Heart left ventricle (tissue), 16 donors: ENCODE data around the gene HTR1D. TPM values are rescaled to one million over a fixed set of nuclear protein-coding genes. Genes with fewer than 3 reads are reported as not detected.

Experiments
- ATAC-seq, 4 donors: fragments of 200-7000 bp; cut with Tn5 transposase; one replicate each; pipeline ENCODE4 v1.9.1; 2020 to 2022; ENCODE audit warnings: moderate library complexity in 4 of 4, mild to moderate bottlenecking in 3 of 4, moderate number of reproducible peaks in 1 of 4
- DNase-seq, 5 donors: peaks; one replicate each; pipeline ENCODE4 v3.0.0-alpha.2; 2020
- H3K27ac ChIP-seq, 12 donors: fragments of 200-600 bp; sonication (generic) in 4 of 12; one replicate each; pipeline versions ENCODE4 v1.5.0 to v1.8.0; 2016 to 2022; ENCODE audit warnings: mild to moderate bottlenecking in 2 of 12
- H3K27me3 ChIP-seq, 9 donors: fragments of 200-600 bp; sonication (generic) in 2 of 9; one replicate each; pipeline versions ENCODE4 v1.5.1 to v1.8.0; 2016 to 2022; ENCODE audit warnings: mild to moderate bottlenecking in 3 of 9
- H3K36me3 ChIP-seq, 9 donors: fragments of 200-600 bp; sonication (generic) in 2 of 9; one replicate each; pipeline versions ENCODE4 v1.5.0 to v1.8.0; 2018 to 2022; ENCODE audit warnings: mild to moderate bottlenecking in 2 of 9
- H3K4me1 ChIP-seq, 12 donors: fragments of 200-600 bp; sonication (generic) in 4 of 12; one replicate each; pipeline versions ENCODE4 v1.5.0 to v1.8.0; 2016 to 2022; ENCODE audit warnings: mild to moderate bottlenecking in 3 of 12
- H3K4me3 ChIP-seq, 12 donors: fragments of 200-600 bp; sonication (generic) in 4 of 12; one replicate each; pipeline versions ENCODE4 v1.5.0 to v1.8.0; 2017 to 2022; ENCODE audit warnings: mild to moderate bottlenecking in 9 of 12, moderate library complexity in 4 of 12
- H3K9me3 ChIP-seq, 12 donors: fragments of 200-600 bp; sonication (generic) in 4 of 12; one replicate each; pipeline versions ENCODE4 v1.5.0 to v1.8.0; 2016 to 2022; ENCODE audit warnings: mild to moderate bottlenecking in 1 of 12
- CTCF ChIP-seq, 12 donors: fragments of 200-600 bp; sonication (generic) in 4 of 12; IDR thresholded peaks; one replicate each; pipeline versions ENCODE4 v1.5.0 to v1.8.0; 2018 to 2022; ENCODE audit warnings: antibody characterized with exemption in 12 of 12, mild to moderate bottlenecking in 5 of 12
- POLR2A ChIP-seq, 2 donors: fragments of 450-650 bp; IDR thresholded peaks; one replicate each; pipeline ENCODE4 v1.6.1; 2017; ENCODE audit warnings: antibody characterized with exemption in 2 of 2, mild to moderate bottlenecking in 2 of 2, moderate library complexity in 2 of 2
- WGBS, 4 donors: extraction: QIAGEN DNeasy Blood & Tissue Kit in 2 of 4; methylation state at CpG; one replicate each; pipeline versions ENCODE4 v1.1.5 to v1.1.7; 2013 to 2018; 5-methylcytosine and 5-hydroxymethylcytosine counted together
- intact Hi-C, 10 donors: fragments of 100-400 bp; cut with DNase I; formaldehyde crosslinking; loops; one replicate each; pipeline versions ENCODE4 v1.11.1 to v1.14.2; 2022
- polyA plus RNA-seq, 2 donors: library from polyadenylated mRNA; stranded (reverse); fragments of 200-250 nt; gene quantifications; one replicate each; pipeline ENCODE4 v1.2.3, GENCODE V29; 2013
- total RNA-seq, 9 donors: library from RNA; depleted of rRNA in 2 of 9; stranded (reverse); fragments of >200 nt in 2 of 9; fragmentation: NEBNext Ultra II Directional in 3 of 9; extraction: Animal tissue kit (Norgen Biotek cat#: 25700) in 3 of 9; gene quantifications; one replicate each; pipeline versions ENCODE4 v1.1.0 to v1.2.4, GENCODE V29; 2016 to 2023
- donor health status: ischemic (EF 13 %, LVEDD 7.1; RV severe dilation, severe dysfunction).
- donor health status: healthy with polysubstance abuse.
- donor health status: DM: no; HTN: yes; CAD: no.
- donor health status: DM: no; HTN: no; CAD: no.
- donor health status: ischemic (EF 25% LVEDD 6.9; RV normal size, moderate dysfunction).
- donor health status: ischemic (EF 25% LVEDD 5.7; RV mildly dilated, moderate dysfunction).
- donor health status: healthy.
- donor health status: DM: yes; HTN: yes; CAD: no.
- donor health status: ischemic (EF 35%, LVEDD 5.7; RV mildly dilated, moderate dysfunction).
- donor health status: nonischemic (EF 11% LVEDD 7.7; RV severe dilation, severe dysfunction).
- donor health status: DM: yes; HTN: yes; CAD: no.
- donor health status: PGD.
- donor health status: ischemic (EF 29% LVEDD 5.4; RV normal size, mild dysfunction).
- donor health status: nonischemic (EF 23%, LVEDD 6.1; RV moderate dilation, normal function).

HTR1D gene
- total and polyA plus RNA-seq, 11 donors: 0.01 to 0.16 (median 0.07) TPM; not detected in 7

GRCh38 chr1:23177031-23177430, 40.3 kb downstream of the HTR1D start:
- no peak for ATAC-seq
- 40 to 61% (median 52%) methylated on average over 4 to 10 of the region's 10 CpGs for WGBS, 4 donors

GRCh38 chr1:23174426-23175110, 42.7 kb downstream of the HTR1D start:
- intact Hi-C loops: no loop called here
- H3K4me3 ChIP-seq: no peak overlapping the region
- no peak for ATAC-seq
- no peaks in the 10 kb centered on the region for H3K9me3 ChIP-seq
- TF ChIP-seq CTCF (IDR thresholded peaks at IDR 0.05) (no peak), POLR2A (IDR thresholded peaks at IDR 0.05) (no peak)
- H3K27ac ChIP-seq: no peak overlapping the region
- no peaks in the 10 kb centered on the region for H3K27me3 ChIP-seq
- peaks cover 0 to 40% (median 26%) of the 10 kb centered on the region in 12 donors for H3K4me1 ChIP-seq
- no peak for DNase-seq
- 50 to 63% (median 57%) methylated on average over 1 of the region's 1 CpG for WGBS, 4 donors
- no peaks in the 10 kb centered on the region for H3K36me3 ChIP-seq

More at GRCh38 chr1:23177031-23177430, 40.3 kb downstream of the HTR1D start:
- Histone ChIP-seq H3K27ac (peak overlapping the region; percentile 74 to 98 (median 92)), H3K4me1 (peaks cover 0 to 30% (median 20%) of the 10 kb centered on the region in 12 donors), H3K4me3 (peak overlapping the region; percentile 25 to 72 (median 63)), H3K9me3 (no peaks in the 10 kb centered on the region), H3K27me3 (no peaks in the 10 kb centered on the region), H3K36me3 (no peaks in the 10 kb centered on the region)
- intact Hi-C loops: loop anchor here in 2 of 10 donors (1.0 to 2.0 kb wide), 2 partner anchors 8 to 78 kb away; no protein-coding TSS in a partner anchor
- DNase-seq: no peak
- TF ChIP-seq CTCF (IDR thresholded peaks at IDR 0.05) (no peak), POLR2A (IDR thresholded peaks at IDR 0.05) (no peak)

- Histone ChIP-seq H3K36me3 (no peaks in the 10 kb centered on the region), H3K9me3 (no peaks in the 10 kb centered on the region), H3K4me1 (peaks cover 0 to 37% (median 23%) of the 10 kb centered on the region in 12 donors), H3K4me3 (no peak overlapping the region), H3K27me3 (no peaks in the 10 kb centered on the region), H3K27ac (peak overlapping the region in 3 of 12 donors; percentile 27 to 36 (median 30))
- TF ChIP-seq CTCF (IDR thresholded peaks at IDR 0.05): no peak
- TF ChIP-seq POLR2A (IDR thresholded peaks at IDR 0.05): no peak
- WGBS, 4 donors: 55 to 73% (median 64%) methylated on average over 4 of the region's 4 CpGs
- intact Hi-C loops: no loop called here
- DNase-seq (no peak), ATAC-seq (no peak)
Observed at GRCh38 chr1:23171181-23171755, 46.0 kb downstream of the HTR1D start.

GRCh38 chr1:23169727-23170335, 47.5 kb downstream of the HTR1D start:
- ATAC-seq (peak; percentile 34 to 82 (median 80)), DNase-seq (peak; percentile 65 to 86 (median 71))
- Histone ChIP-seq H3K36me3 (no peaks in the 10 kb centered on the region), H3K27ac (peak overlapping the region in 11 of 12 donors; percentile 69 to 98 (median 95)), H3K4me1 (peaks cover 0 to 46% (median 35%) of the 10 kb centered on the region in 12 donors), H3K9me3 (no peaks in the 10 kb centered on the region), H3K27me3 (no peaks in the 10 kb centered on the region), H3K4me3 (peak overlapping the region in 6 of 12 donors; percentile 81 to 98 (median 86))
- TF ChIP-seq CTCF (IDR thresholded peaks at IDR 0.05) (no peak), POLR2A (IDR thresholded peaks at IDR 0.05) (peak in 1 of 2 donors; percentile 10)
- intact Hi-C loops: loop anchor here in 4 of 10 donors (1.0 to 5.0 kb wide), 4 partner anchors 7 to 153 kb away; partner anchors contain the start of genes KDM1A (in 1 of the 4) and TEX46 (in 1 of the 4)
- 28 to 47% (median 40%) methylated on average over 5 of the region's 5 CpGs for WGBS, 4 donors
